ENCODE results near the gene TFDP2.
"Not testable (repeated sequence)": the region's sequence is repeated elsewhere in the genome, so short reads cannot be mapped to it uniquely, and the experiment has no call there.

Gene TFDP2

DNA sequence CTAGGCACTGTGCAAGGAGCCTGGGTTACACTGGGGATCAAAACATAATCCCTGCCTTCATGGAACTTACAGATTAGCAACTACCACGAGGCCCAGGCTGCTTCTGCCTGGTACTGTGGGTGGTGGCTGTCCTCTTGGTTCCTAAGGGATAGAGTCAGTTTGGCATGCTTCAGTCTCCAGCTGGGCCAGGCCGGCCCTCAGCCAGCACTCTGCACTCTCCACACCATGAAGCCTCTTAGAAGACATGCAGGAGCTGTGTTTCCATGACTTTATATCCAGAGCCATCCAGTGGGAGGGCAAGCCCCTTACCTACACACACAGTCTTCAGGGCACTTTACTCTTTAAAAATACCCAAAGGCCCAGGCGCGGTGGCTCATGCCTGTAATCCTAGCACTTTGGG lies 218.5 kb downstream of the TFDP2 start:
- Histone ChIP-seq H3K79me2 (ENCODE audit: control insufficient read depth, insufficient read depth, low read length, unreplicated experiment) (no peaks in the 10 kb centered on the region), H3K27me3 (ENCODE audit: insufficient read depth, low read length) (no peaks in the 10 kb centered on the region), H2AFZ (ENCODE audit: low read length, unreplicated experiment) (no peak overlapping the region), H3K36me3 (ENCODE audit: insufficient read depth, low read length) (peaks cover 3% of the 10 kb centered on the region; the same call in 1 of the 2 replicates), H3K27ac (ENCODE audit: low read depth, low read length) (no peak overlapping the region), H3K4me1 (ENCODE audit: control insufficient read depth, insufficient read depth, low read length, unreplicated experiment) (no peaks in the 10 kb centered on the region), H3K4me3 (ENCODE audit: low read depth, low read length) (no peak overlapping the region)

DNA sequence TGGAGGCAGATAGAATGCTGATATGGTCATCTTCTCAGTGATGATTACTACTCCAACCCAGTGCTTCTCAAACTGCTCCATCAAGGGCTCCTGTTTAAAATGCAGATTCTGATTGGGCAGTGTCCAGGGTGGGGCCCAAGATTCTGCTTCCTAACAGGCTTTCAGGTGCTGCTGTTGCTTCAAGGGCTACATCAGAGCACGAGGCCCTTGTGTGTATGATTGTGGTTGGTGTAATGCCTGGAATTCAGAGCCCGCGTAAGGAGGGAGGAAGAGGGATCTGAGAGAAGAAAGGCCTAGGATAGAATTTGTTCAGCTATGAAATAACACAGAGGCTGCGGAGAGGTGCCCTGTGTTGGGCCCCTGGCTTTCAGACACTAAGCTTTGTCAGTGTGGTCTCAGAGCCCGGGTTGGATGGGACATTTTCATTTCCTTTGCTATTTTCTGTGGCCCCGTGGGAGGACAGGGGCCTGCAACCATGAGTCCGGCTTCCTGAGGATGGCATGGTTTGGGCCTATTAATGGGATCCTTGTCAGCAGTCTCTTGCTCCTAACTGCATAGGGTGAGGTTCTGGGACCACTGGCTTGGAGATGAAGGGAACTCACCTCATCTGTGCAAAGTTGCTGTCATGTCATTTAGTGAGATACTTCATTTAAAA lies 219.9 kb downstream of the TFDP2 start:
- no peak overlapping the region for H2AFZ ChIP-seq (ENCODE audit: low read length, unreplicated experiment)
- no peaks in the 10 kb centered on the region for H3K79me2 ChIP-seq (ENCODE audit: control insufficient read depth, insufficient read depth, low read length, unreplicated experiment)
- H3K4me3 ChIP-seq (ENCODE audit: low read depth, low read length) = no peak overlapping the region
- peaks cover 3% of the 10 kb centered on the region; the same call in 1 of the 2 replicates for H3K36me3 ChIP-seq (ENCODE audit: insufficient read depth, low read length)
- no peaks in the 10 kb centered on the region for H3K4me1 ChIP-seq (ENCODE audit: control insufficient read depth, insufficient read depth, low read length, unreplicated experiment)
- H3K27me3 ChIP-seq (ENCODE audit: insufficient read depth, low read length) = no peaks in the 10 kb centered on the region
- H3K27ac ChIP-seq (ENCODE audit: low read depth, low read length) = no peak overlapping the region

- Histone ChIP-seq H3K36me3 (ENCODE audit: insufficient read depth, low read length) (peaks cover 3% of the 10 kb centered on the region; the same call in 1 of the 2 replicates), H2AFZ (ENCODE audit: low read length, unreplicated experiment) (no peak overlapping the region), H3K27ac (ENCODE audit: low read depth, low read length) (no peak overlapping the region), H3K27me3 (ENCODE audit: insufficient read depth, low read length) (no peaks in the 10 kb centered on the region), H3K79me2 (ENCODE audit: control insufficient read depth, insufficient read depth, low read length, unreplicated experiment) (no peaks in the 10 kb centered on the region), H3K4me1 (ENCODE audit: control insufficient read depth, insufficient read depth, low read length, unreplicated experiment) (no peaks in the 10 kb centered on the region), H3K4me3 (ENCODE audit: low read depth, low read length) (no peak overlapping the region)
Measured at GRCh38 chr3:141928631-141929270, 220.6 kb downstream of the TFDP2 start.

GRCh38 chr3:141926929-141927328 lies 222.4 kb downstream of the TFDP2 start:
- Histone ChIP-seq H3K79me2 (ENCODE audit: control insufficient read depth, insufficient read depth, low read length, unreplicated experiment) (no peaks in the 10 kb centered on the region), H2AFZ (ENCODE audit: low read length, unreplicated experiment) (no peak overlapping the region), H3K27me3 (ENCODE audit: insufficient read depth, low read length) (no peaks in the 10 kb centered on the region), H3K4me3 (ENCODE audit: low read depth, low read length) (no peak overlapping the region), H3K36me3 (ENCODE audit: insufficient read depth, low read length) (peaks cover 5% of the 10 kb centered on the region; the same call in 1 of the 2 replicates), H3K27ac (ENCODE audit: low read depth, low read length) (no peak overlapping the region), H3K4me1 (ENCODE audit: control insufficient read depth, insufficient read depth, low read length, unreplicated experiment) (no peaks in the 10 kb centered on the region)

DNA sequence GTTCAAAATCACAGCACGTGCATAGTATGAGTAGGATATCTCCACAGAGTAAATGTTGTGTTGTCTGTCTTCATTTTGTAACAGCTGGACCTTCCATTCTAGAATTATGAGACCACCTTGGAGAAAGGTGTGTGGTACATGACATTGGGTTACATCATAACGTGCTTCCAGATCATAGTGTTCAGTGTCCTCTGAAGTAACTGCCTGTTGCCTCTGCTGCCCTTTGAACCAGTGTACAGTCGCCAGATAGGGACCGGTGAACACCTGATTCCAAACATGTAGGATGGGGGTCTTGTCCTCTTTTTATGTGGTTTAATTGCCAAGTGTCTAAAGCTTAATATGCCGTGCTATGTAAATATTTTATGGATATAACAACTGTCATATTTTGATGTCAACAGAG lies 223.7 kb downstream of the TFDP2 start:
- not testable (repeated sequence) for H3K79me2 ChIP-seq (ENCODE audit: control insufficient read depth, insufficient read depth, low read length, unreplicated experiment); H3K27me3 ChIP-seq (ENCODE audit: insufficient read depth, low read length); H3K27ac ChIP-seq (ENCODE audit: low read depth, low read length); H3K4me1 ChIP-seq (ENCODE audit: control insufficient read depth, insufficient read depth, low read length, unreplicated experiment); H3K36me3 ChIP-seq (ENCODE audit: insufficient read depth, low read length); H3K4me3 ChIP-seq (ENCODE audit: low read depth, low read length); H2AFZ ChIP-seq (ENCODE audit: low read length, unreplicated experiment)

DNA sequence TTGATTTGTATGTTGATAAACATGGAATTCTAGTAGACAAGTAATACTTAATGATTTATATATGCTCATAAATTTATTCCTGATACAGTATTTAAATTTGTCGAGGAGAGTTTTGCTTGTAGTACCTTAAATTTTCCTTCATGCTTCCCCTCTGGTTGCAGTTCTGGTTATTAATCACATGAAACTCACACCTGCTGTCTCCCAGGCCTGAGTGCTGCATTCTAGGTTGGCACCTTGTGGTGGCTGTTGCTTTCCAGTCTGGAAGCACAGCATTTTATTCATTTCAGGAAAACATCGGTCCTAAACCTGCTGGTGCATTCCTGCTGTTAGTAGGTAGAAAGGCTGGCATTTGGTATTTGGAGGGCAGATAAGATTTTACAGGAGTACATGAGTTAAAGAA lies 228.0 kb downstream of the TFDP2 start:
- Histone ChIP-seq H3K36me3 (ENCODE audit: insufficient read depth, low read length) (peaks cover 19% of the 10 kb centered on the region), H3K27me3 (ENCODE audit: insufficient read depth, low read length) (no peaks in the 10 kb centered on the region), H3K27ac (ENCODE audit: low read depth, low read length) (no peak overlapping the region), H3K4me1 (ENCODE audit: control insufficient read depth, insufficient read depth, low read length, unreplicated experiment) (no peaks in the 10 kb centered on the region), H3K79me2 (ENCODE audit: control insufficient read depth, insufficient read depth, low read length, unreplicated experiment) (no peaks in the 10 kb centered on the region), H2AFZ (ENCODE audit: low read length, unreplicated experiment) (no peak overlapping the region), H3K4me3 (ENCODE audit: low read depth, low read length) (no peak overlapping the region)

DNA sequence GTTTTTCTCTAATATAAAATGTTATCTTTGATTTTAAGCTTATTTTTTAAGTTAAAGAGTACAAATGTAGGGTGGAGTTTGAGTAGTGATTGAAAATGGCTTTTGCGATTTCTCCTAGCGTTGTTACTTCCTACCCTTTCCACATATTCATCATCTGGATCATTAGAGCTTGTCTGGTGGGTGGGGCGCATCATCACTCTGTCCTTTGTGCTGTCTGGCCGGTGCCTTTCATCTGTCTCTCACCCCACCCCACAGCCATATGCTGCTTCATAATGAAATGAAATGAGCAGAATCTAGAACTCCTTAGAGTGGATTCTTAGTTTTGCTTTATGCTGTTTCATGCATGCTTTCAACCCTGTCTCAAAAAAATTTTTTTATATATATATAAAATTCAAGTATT lies 228.6 kb downstream of the TFDP2 start:
- no peak overlapping the region for H3K27ac ChIP-seq (ENCODE audit: low read depth, low read length)
- H3K27me3 ChIP-seq (ENCODE audit: insufficient read depth, low read length) = no peaks in the 10 kb centered on the region
- H2AFZ ChIP-seq (ENCODE audit: low read length, unreplicated experiment) = no peak overlapping the region
- H3K79me2 ChIP-seq (ENCODE audit: control insufficient read depth, insufficient read depth, low read length, unreplicated experiment) = no peaks in the 10 kb centered on the region
- no peaks in the 10 kb centered on the region for H3K4me1 ChIP-seq (ENCODE audit: control insufficient read depth, insufficient read depth, low read length, unreplicated experiment)
- no peak overlapping the region for H3K4me3 ChIP-seq (ENCODE audit: low read depth, low read length)
- H3K36me3 ChIP-seq (ENCODE audit: insufficient read depth, low read length) = peaks cover 25% of the 10 kb centered on the region

- Histone ChIP-seq H3K4me3 (ENCODE audit: low read depth, low read length) (no peak overlapping the region), H3K27me3 (ENCODE audit: insufficient read depth, low read length) (no peaks in the 10 kb centered on the region), H2AFZ (ENCODE audit: low read length, unreplicated experiment) (no peak overlapping the region), H3K4me1 (ENCODE audit: control insufficient read depth, insufficient read depth, low read length, unreplicated experiment) (no peaks in the 10 kb centered on the region), H3K36me3 (ENCODE audit: insufficient read depth, low read length) (peaks cover 45% of the 10 kb centered on the region), H3K79me2 (ENCODE audit: control insufficient read depth, insufficient read depth, low read length, unreplicated experiment) (no peaks in the 10 kb centered on the region), H3K27ac (ENCODE audit: low read depth, low read length) (no peak overlapping the region)
Measured at GRCh38 chr3:141915766-141916165, 233.6 kb downstream of the TFDP2 start.

GRCh38 chr3:141915016-141915415 lies 234.3 kb downstream of the TFDP2 start:
- Histone ChIP-seq H3K36me3 (ENCODE audit: insufficient read depth, low read length) (peaks cover 43% of the 10 kb centered on the region), H3K27me3 (ENCODE audit: insufficient read depth, low read length) (no peaks in the 10 kb centered on the region), H3K4me3 (ENCODE audit: low read depth, low read length) (no peak overlapping the region), H3K27ac (ENCODE audit: low read depth, low read length) (no peak overlapping the region), H3K79me2 (ENCODE audit: control insufficient read depth, insufficient read depth, low read length, unreplicated experiment) (no peaks in the 10 kb centered on the region), H3K4me1 (ENCODE audit: control insufficient read depth, insufficient read depth, low read length, unreplicated experiment) (no peaks in the 10 kb centered on the region), H2AFZ (ENCODE audit: low read length, unreplicated experiment) (no peak overlapping the region)

GRCh38 chr3:141914311-141914710 lies 235.0 kb downstream of the TFDP2 start:
- Histone ChIP-seq H3K36me3 (ENCODE audit: insufficient read depth, low read length) (peaks cover 39% of the 10 kb centered on the region), H3K4me3 (ENCODE audit: low read depth, low read length) (no peak overlapping the region), H3K4me1 (ENCODE audit: control insufficient read depth, insufficient read depth, low read length, unreplicated experiment) (no peaks in the 10 kb centered on the region), H3K79me2 (ENCODE audit: control insufficient read depth, insufficient read depth, low read length, unreplicated experiment) (no peaks in the 10 kb centered on the region), H3K27ac (ENCODE audit: low read depth, low read length) (no peak overlapping the region), H3K27me3 (ENCODE audit: insufficient read depth, low read length) (no peaks in the 10 kb centered on the region), H2AFZ (ENCODE audit: low read length, unreplicated experiment) (no peak overlapping the region)

DNA sequence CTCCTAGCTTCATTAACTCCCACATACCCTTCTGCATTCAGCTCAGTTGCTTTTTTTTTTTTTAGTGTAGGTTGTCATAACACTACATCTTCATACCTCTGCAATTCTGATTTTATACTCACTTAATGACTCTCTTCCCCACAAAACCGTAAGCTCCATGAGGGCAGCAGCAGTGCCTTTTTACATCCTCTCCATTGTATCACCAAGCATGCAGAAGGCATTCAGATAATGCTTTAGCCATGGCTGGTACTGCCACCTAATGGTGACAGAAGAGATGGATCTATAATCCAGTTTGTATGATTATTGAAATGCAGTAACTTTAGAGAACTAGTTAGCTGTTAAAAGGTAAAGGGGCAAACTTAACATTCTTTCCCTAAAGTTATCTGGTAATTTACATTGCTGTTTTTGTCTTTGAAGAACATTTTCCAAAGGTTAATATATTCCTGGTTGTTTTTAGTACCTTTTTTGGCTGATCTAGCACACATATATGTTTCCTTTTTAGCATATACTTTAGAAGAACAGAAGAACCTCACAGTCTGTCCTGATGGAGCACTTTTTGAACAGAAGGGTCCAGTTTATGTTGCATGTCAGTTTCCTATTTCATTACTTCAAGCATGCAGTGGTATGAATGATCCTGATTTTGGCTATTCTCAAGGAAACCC lies 236.1 kb downstream of the TFDP2 start:
- Histone ChIP-seq H3K79me2 (ENCODE audit: control insufficient read depth, insufficient read depth, low read length, unreplicated experiment) (no peaks in the 10 kb centered on the region), H3K4me3 (ENCODE audit: low read depth, low read length) (no peak overlapping the region), H2AFZ (ENCODE audit: low read length, unreplicated experiment) (no peak overlapping the region), H3K4me1 (ENCODE audit: control insufficient read depth, insufficient read depth, low read length, unreplicated experiment) (no peaks in the 10 kb centered on the region), H3K36me3 (ENCODE audit: insufficient read depth, low read length) (peaks cover 36% of the 10 kb centered on the region), H3K27me3 (ENCODE audit: insufficient read depth, low read length) (no peaks in the 10 kb centered on the region), H3K27ac (ENCODE audit: low read depth, low read length) (no peak overlapping the region)

Data from ACC112 (cell line).